Right atrium auricular region (tissue), 2 donors: ENCODE data around the gene WDR1. TPM values are rescaled to one million over a fixed set of nuclear protein-coding genes. Genes with fewer than 3 reads are reported as not detected.

Experiments
- DNase-seq: peaks from one replicate; pipeline ENCODE4 v3.0.0-alpha.2; 2019; ENCODE audit warnings: low spot score
- H3K27ac ChIP-seq, 2 donors: fragments of 200-600 bp; sonication (generic); 1 replicate in 1 of 2; 2 replicates in 1 of 2; pipeline ENCODE4 v1.5.1; 2016 to 2019
- H3K27me3 ChIP-seq, 2 donors: fragments of 200-600 bp; sonication (generic); one replicate each; pipeline versions ENCODE4 v1.5.1 to v1.6.0; 2017 to 2019
- H3K36me3 ChIP-seq: fragments of 200-600 bp; sonication (generic); one replicate; pipeline ENCODE4 v1.5.1; 2016
- H3K4me1 ChIP-seq, 2 donors: fragments of 200-600 bp; sonication (generic); one replicate each; pipeline versions ENCODE4 v1.5.1 to v1.6.0; 2017 to 2019
- H3K4me3 ChIP-seq, 2 donors: fragments of 200-600 bp; sonication (generic); 1 replicate in 1 of 2; 2 replicates in 1 of 2; pipeline ENCODE4 v1.5.1; 2017 to 2019; ENCODE audit warnings: mild to moderate bottlenecking in 1 of 2, moderate library complexity in 1 of 2
- H3K9me3 ChIP-seq, 2 donors: fragments of 200-600 bp; sonication (generic); one replicate each; pipeline ENCODE4 v1.5.1; 2019
- total RNA-seq, 2 donors: library from RNA; depleted of rRNA; stranded (reverse); fragments of >200 nt; gene quantifications; one replicate each; pipeline ENCODE4 v1.1.0, GENCODE V29; 2016
- TF ChIP-seq, protein P1 (sequence below), 2 donors: fragments of 200-600 bp; sonication (generic); IDR thresholded peaks; one replicate each; pipeline ENCODE4 v1.5.1; 2019; ENCODE audit warnings: antibody characterized with exemption in 2 of 2

WDR1 gene
- total RNA-seq, 2 donors from 2014 or later: 109 to 216 TPM

DNA sequence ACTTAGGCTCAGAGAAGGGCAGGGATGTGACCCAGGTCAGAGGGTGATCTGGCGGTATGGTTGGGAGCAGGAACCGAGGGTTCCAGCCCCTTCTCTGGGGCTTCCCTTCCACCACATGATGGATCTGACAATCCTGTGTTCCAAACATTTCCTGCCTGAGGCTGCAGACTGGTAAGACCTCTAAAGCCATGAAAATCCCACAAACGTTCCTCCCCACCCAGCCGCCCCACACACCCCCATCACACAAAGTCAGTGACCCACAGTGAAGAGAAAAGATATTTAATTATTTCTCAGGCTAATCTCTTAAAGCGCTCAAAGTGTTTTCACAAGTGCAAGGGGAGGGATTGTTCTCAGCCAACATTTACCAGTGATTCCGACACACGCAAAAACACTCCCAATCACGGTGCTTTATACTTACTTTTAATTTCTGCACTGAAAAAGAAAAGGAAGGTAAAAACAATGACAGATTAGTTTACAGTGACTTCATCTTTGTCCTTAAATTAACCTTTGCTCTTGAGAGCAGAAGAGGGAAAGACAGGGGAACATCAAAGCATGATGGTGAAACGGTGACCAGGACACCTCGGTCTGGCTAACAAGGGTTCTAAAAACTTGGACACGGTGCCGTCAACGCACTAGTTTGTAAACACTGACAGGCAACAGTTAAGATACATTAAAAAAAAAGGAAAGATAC lies 42.4 kb downstream of the WDR1 start:
- H3K27ac ChIP-seq: no peak overlapping the region
- peaks cover 0 to 18% of the 10 kb centered on the region in 2 donors for H3K4me1 ChIP-seq
- no peak for DNase-seq
- H3K27me3 ChIP-seq: no peaks in the 10 kb centered on the region
- H3K36me3 ChIP-seq: peaks cover 84% of the 10 kb centered on the region
- TF ChIP-seq, protein P1, sequence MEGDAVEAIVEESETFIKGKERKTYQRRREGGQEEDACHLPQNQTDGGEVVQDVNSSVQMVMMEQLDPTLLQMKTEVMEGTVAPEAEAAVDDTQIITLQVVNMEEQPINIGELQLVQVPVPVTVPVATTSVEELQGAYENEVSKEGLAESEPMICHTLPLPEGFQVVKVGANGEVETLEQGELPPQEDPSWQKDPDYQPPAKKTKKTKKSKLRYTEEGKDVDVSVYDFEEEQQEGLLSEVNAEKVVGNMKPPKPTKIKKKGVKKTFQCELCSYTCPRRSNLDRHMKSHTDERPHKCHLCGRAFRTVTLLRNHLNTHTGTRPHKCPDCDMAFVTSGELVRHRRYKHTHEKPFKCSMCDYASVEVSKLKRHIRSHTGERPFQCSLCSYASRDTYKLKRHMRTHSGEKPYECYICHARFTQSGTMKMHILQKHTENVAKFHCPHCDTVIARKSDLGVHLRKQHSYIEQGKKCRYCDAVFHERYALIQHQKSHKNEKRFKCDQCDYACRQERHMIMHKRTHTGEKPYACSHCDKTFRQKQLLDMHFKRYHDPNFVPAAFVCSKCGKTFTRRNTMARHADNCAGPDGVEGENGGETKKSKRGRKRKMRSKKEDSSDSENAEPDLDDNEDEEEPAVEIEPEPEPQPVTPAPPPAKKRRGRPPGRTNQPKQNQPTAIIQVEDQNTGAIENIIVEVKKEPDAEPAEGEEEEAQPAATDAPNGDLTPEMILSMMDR (IDR thresholded peaks at IDR 0.05): no peak
- H3K9me3 ChIP-seq: no peaks in the 10 kb centered on the region
- no peak overlapping the region for H3K4me3 ChIP-seq

DNA sequence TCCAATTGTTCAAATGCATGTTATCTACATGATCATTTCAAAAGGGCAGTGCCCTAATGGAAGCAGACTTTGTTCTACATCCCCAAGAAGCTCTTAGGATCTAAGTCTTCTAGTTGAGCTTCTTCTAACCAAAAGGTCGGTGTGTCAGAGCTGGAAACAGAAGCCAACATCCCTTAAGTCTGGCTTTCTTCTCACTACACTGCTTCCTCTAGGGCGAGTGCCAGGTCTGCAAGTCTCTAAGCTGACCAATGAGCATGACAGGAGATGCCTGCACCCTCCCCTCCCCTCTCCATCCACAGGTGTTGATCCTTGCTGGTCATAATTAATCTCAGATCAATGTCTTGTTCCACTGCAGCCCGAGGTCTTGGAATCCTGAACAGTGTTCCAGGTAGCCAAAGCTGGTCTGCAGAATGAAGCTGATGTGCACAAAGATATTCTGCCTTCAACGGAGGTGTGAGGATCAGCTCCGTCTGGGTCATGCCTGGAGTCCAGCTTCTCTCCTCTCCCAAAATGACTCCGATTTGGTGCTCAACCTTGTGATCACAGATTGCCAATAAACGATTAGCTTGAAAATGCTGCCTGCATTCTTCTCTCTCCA lies 44.1 kb downstream of the WDR1 start:
- no peak overlapping the region for H3K27ac ChIP-seq
- H3K27me3 ChIP-seq: no peaks in the 10 kb centered on the region
- no peak for DNase-seq
- H3K36me3 ChIP-seq: peaks cover 78% of the 10 kb centered on the region
- H3K9me3 ChIP-seq: no peaks in the 10 kb centered on the region
- no peak overlapping the region for H3K4me3 ChIP-seq
- TF ChIP-seq, protein P1 (IDR thresholded peaks at IDR 0.05): no peak
- H3K4me1 ChIP-seq: peaks cover 0 to under 1% of the 10 kb centered on the region in 2 donors

DNA sequence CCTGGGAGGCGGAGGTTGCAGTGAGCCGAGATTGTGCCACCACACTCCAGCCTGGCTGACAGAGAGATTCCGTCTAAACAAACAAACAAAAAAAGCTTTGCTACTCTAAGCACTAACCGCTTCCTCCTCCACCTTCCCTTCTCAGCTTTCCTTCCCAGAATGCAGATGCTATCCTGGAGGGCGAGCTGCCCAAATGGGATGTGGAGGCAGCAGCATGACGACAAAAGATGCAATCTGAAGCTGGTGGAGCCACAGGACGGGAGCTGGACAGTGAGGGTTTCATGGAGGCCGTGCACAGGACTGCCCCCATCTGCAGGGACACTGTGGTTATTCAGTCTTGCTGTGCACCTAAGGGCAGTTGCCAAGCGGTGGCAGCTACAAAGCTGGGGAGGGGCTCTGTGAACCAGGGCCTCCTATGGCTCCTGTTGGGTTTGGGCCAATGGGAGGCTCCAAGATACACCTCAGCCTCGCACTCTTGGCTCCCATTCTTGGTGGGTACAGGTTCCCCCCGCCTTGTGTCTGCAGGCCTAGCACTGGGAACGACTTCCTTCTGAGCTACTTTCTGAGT lies 47.4 kb downstream of the WDR1 start:
- Histone ChIP-seq H3K4me3 (no peak overlapping the region), H3K36me3 (peaks cover 70% of the 10 kb centered on the region), H3K27ac (no peak overlapping the region), H3K9me3 (no peaks in the 10 kb centered on the region), H3K4me1 (peaks cover 0 to under 1% of the 10 kb centered on the region in 2 donors), H3K27me3 (no peaks in the 10 kb centered on the region)
- no peak for DNase-seq
- TF ChIP-seq, protein P1 (IDR thresholded peaks at IDR 0.05): no peak

DNA sequence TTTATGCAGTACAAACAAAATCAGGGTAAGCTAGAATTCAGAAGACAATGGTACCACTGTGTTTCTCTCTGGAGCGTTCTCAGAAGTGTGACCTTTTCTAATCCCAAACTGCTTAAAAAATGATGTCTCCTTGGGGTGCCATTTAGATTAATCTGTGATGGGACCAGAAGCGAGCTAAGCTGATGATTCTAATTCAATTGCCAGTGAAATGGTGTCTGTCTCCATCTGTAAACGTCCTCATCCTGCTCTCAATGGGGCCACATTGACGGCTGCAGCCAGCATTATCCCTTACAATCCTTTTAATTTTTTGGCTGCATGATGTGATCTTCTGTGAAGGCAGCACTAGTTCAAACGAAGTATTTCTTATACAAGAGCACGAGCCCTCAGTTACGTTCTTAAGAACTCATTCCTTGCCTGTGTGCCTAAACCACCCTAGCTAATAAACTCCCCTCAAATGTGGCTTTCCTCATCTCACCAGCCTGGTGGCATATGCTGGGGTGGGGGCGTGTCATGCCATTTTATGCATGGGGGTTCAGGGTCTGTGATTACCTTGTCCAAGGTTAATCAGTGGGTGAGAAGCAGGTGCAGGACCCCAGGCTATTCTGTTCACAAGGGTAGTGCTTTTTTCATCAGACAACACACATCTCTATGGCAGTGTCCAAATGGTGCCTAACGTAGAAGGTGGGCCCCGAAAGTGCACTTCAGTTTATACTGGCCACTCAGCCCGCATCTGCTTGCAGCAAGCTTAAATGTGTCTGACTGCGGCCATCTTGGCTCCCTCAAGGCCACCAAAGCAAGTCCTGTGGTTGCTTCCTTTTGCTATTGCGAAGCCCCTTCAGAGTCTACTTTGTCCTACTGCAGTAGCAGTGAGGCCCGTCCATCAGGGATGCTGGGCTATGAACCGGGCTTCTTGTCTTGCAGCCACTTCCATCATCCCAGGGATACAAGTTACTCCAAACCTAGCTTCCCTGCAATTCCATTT lies 49.6 kb downstream of the WDR1 start:
- peaks cover 50% of the 10 kb centered on the region for H3K36me3 ChIP-seq

DNA sequence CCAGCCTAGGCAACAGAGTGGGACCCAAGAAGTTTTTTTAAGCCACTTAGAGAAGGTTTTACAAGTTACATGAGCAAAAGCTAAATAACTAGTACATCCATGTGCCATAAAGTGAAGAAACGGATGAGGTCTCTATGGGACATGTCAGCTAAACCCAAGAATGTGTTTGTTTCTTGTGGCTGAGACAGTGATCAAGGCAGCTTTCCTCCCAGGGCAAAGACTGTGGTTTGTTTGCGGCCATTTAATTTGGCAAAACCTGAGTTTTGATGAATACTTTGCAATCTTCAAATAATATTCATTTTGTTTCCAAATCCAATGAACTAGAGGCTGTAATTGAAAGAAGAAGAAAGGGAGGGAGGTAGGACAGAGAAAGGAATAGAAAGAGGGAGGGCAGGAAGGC lies 50.4 kb downstream of the WDR1 start:
- Histone ChIP-seq H3K27me3 (no peaks in the 10 kb centered on the region), H3K4me1 (peaks cover 0 to 11% of the 10 kb centered on the region in 2 donors), H3K36me3 (peaks cover 49% of the 10 kb centered on the region), H3K4me3 (no peak overlapping the region), H3K9me3 (no peaks in the 10 kb centered on the region), H3K27ac (no peak overlapping the region)
- DNase-seq: no peak
- TF ChIP-seq, protein P1 (IDR thresholded peaks at IDR 0.05): no peak

More for the DNA sequence above, 49.6 kb downstream of the WDR1 start:
- no peak for DNase-seq
- Histone ChIP-seq H3K4me3 (no peak overlapping the region), H3K27ac (no peak overlapping the region), H3K4me1 (peaks cover 0 to 11% of the 10 kb centered on the region in 2 donors), H3K9me3 (no peaks in the 10 kb centered on the region), H3K27me3 (no peaks in the 10 kb centered on the region)
- TF ChIP-seq, protein P1 (IDR thresholded peaks at IDR 0.05): no peak
